Measurements from ENCODE around the gene ZNF382.
A peak's percentile ranks its signal among the peaks of the same experiment; 100 is the strongest.
"Not testable (repeated sequence)": the region's sequence is repeated elsewhere in the genome, so short reads cannot be mapped to it uniquely, and the experiment has no call there.

ZNF382 gene

GRCh38 chr19:36605101-36605876 lies at the start of gene ZNF382:
TSS of gene ZNF382 (plus strand) at chr19:36605313. CDS start at chr19:36609915, 4,602 bp downstream.
- ATAC-seq (peak; percentile 86), DNase-seq (peak; percentile 91)

GRCh38 chr19:36564391-36564790 lies 40.7 kb upstream of the ZNF382 start:
- no peak for ATAC-seq
- no peak for DNase-seq

- DNase-seq (no peak), ATAC-seq (no peak)
These were observed 32.5 kb upstream of the ZNF382 start for GRCh38 chr19:36572593-36573019.

- ATAC-seq (peak; percentile 94), DNase-seq (peak; percentile 84)
These were observed 31.9 kb upstream of the ZNF382 start, which contains the start of gene ZNF529 for GRCh38 chr19:36573020-36573894. TSS of gene ZNF529 (minus strand) at chr19:36573292. CDS start at chr19:36572346, 946 bp downstream.

- ATAC-seq (no peak), DNase-seq (no peak)
These were observed 31.0 kb upstream of the ZNF382 start for GRCh38 chr19:36573895-36574720.

GRCh38 chr19:36574741-36575140 lies 30.4 kb upstream of the ZNF382 start:
- ATAC-seq = no peak
- no peak for DNase-seq

GRCh38 chr19:36577271-36577996 lies 27.7 kb upstream of the ZNF382 start:
- ATAC-seq (no peak), DNase-seq (no peak)

- ATAC-seq = no peak
- no peak for DNase-seq
These were observed 25.9 kb upstream of the ZNF382 start for GRCh38 chr19:36579255-36579654.

GRCh38 chr19:36602681-36603080 lies 2.4 kb upstream of the ZNF382 start:
- not testable (repeated sequence) for ATAC-seq, DNase-seq

- ATAC-seq (peak; percentile 97), DNase-seq (peak; percentile 88)
These were observed 435 bp upstream of the ZNF382 start for GRCh38 chr19:36604656-36605100.

- ATAC-seq = no peak
- DNase-seq = no peak
These were observed 865 bp downstream of the ZNF382 start for GRCh38 chr19:36605877-36606478.

GRCh38 chr19:36627057-36627456 lies 21.9 kb downstream of the ZNF382 start:
- DNase-seq = no peak
- ATAC-seq = no peak

- ATAC-seq = no peak
- DNase-seq = no peak
These were observed 30.2 kb downstream of the ZNF382 start for GRCh38 chr19:36635342-36635741.

- ATAC-seq (no peak), DNase-seq (no peak)
These were observed 33.9 kb downstream of the ZNF382 start for GRCh38 chr19:36638862-36639510.

GRCh38 chr19:36646746-36647145 lies 41.6 kb downstream of the ZNF382 start:
- no peak for DNase-seq
- no peak for ATAC-seq

GRCh38 chr19:36652958-36653357 lies 47.8 kb downstream of the ZNF382 start:
- ATAC-seq = no peak

GRCh38 chr19:36665832-36666231 lies 60.7 kb downstream of the ZNF382 start:
- ATAC-seq (no peak), DNase-seq (no peak)

More at GRCh38 chr19:36652958-36653357, 47.8 kb downstream of the ZNF382 start:
- no peak for DNase-seq

GRCh38 chr19:36668646-36669045 lies 63.5 kb downstream of the ZNF382 start:
- DNase-seq (no peak), ATAC-seq (no peak)

- DNase-seq (no peak), ATAC-seq (no peak)
These were observed 67.3 kb downstream of the ZNF382 start for GRCh38 chr19:36672368-36672767.

GRCh38 chr19:36674201-36674600 lies 69.1 kb downstream of the ZNF382 start:
- no peak for DNase-seq
- ATAC-seq = no peak

Measured in stimulated activated naive CD8-positive, alpha-beta T cell treated with anti-CD3 and anti-CD28 coated beads, Interleukin-15, Interleukin-2, amounts not matched to agents 100 U/mL and 50 U/mL, for 24 hours (primary cell).